Upper lobe of right lung (tissue), 1 donor: Measurements from ENCODE around the gene LARP1B. TPM values are rescaled to one million over a fixed set of nuclear protein-coding genes. Genes with fewer than 3 reads are reported as not detected.
"Not testable (repeated sequence)": the region's sequence is repeated elsewhere in the genome, so short reads cannot be mapped to it uniquely, and the experiment has no call there.

Experiments used
- ATAC-seq: fragments of 200-7000 bp; cut with Tn5 transposase; one replicate; pipeline ENCODE4 v1.9.1; 2020; ENCODE audit warnings: mild to moderate bottlenecking, moderate library complexity
- DNase-seq: peaks from one replicate; pipeline ENCODE4 v3.0.0-alpha.2; 2020
- H3K27ac ChIP-seq: fragments of 200-600 bp; one replicate; pipeline ENCODE4 v1.8.0; 2022
- H3K27me3 ChIP-seq: fragments of 200-600 bp; one replicate; pipeline ENCODE4 v1.8.0; 2022; ENCODE audit warnings: mild to moderate bottlenecking
- H3K36me3 ChIP-seq: fragments of 200-600 bp; one replicate; pipeline ENCODE4 v1.8.0; 2022
- H3K4me1 ChIP-seq: fragments of 200-600 bp; one replicate; pipeline ENCODE4 v1.8.0; 2022
- H3K4me3 ChIP-seq: fragments of 200-600 bp; one replicate; pipeline ENCODE4 v1.8.0; 2022; ENCODE audit warnings: mild to moderate bottlenecking
- H3K9me3 ChIP-seq: fragments of 200-600 bp; one replicate; pipeline ENCODE4 v1.8.0; 2022
- intact Hi-C: fragments of 100-400 bp; cut with DNase I; formaldehyde crosslinking; loops from one replicate; pipeline ENCODE4 v1.11.0; 2022
- total RNA-seq: library from RNA; stranded (reverse); fragmentation: NEBNext Ultra II Directional; extraction: Animal tissue kit (Norgen Biotek cat#: 25700); gene quantifications from one replicate; pipeline ENCODE4 v1.2.1, GENCODE V29; 2021
- TF ChIP-seq, protein P1 (sequence below): fragments of 200-600 bp; IDR thresholded peaks from one replicate; pipeline ENCODE4 v1.8.0; 2022; ENCODE audit warnings: antibody characterized with exemption
- donor health status: DM: no; HTN: yes; CAD: no; lungs with severe emphysema.

The LARP1B gene
- total RNA-seq, 1 donor from 2014 or later, result 16.8 TPM

DNA sequence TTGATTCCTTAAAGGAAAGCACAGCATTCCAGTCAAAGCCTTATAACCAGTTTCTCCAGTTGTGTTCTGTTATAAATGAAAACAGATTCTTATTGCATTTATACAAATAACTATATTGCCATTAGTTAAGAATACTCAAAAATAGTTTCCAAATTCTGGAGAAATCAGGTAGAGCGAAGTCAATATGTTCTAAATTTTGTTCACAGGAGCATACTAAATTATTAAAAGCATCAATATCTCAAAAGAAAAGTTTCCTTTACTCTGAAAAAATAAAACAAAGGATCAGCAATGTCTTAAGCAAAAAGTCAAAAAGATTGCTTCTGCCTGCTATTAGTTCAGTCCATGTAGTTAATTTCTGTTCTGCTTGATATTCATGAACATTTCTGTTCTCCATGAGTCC is 186.8 kb downstream of the LARP1B start:
- intact Hi-C loops, result no loop called here
- TF ChIP-seq, protein P1, sequence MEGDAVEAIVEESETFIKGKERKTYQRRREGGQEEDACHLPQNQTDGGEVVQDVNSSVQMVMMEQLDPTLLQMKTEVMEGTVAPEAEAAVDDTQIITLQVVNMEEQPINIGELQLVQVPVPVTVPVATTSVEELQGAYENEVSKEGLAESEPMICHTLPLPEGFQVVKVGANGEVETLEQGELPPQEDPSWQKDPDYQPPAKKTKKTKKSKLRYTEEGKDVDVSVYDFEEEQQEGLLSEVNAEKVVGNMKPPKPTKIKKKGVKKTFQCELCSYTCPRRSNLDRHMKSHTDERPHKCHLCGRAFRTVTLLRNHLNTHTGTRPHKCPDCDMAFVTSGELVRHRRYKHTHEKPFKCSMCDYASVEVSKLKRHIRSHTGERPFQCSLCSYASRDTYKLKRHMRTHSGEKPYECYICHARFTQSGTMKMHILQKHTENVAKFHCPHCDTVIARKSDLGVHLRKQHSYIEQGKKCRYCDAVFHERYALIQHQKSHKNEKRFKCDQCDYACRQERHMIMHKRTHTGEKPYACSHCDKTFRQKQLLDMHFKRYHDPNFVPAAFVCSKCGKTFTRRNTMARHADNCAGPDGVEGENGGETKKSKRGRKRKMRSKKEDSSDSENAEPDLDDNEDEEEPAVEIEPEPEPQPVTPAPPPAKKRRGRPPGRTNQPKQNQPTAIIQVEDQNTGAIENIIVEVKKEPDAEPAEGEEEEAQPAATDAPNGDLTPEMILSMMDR, result no peak
- H3K4me3 ChIP-seq, result no peak overlapping the region
- no peaks in the 10 kb centered on the region for H3K36me3 ChIP-seq
- DNase-seq (no peak), ATAC-seq (no peak)
- no peaks in the 10 kb centered on the region for H3K9me3 ChIP-seq
- H3K27ac ChIP-seq, result no peak overlapping the region
- H3K4me1 ChIP-seq, result no peaks in the 10 kb centered on the region
- no peaks in the 10 kb centered on the region for H3K27me3 ChIP-seq

DNA sequence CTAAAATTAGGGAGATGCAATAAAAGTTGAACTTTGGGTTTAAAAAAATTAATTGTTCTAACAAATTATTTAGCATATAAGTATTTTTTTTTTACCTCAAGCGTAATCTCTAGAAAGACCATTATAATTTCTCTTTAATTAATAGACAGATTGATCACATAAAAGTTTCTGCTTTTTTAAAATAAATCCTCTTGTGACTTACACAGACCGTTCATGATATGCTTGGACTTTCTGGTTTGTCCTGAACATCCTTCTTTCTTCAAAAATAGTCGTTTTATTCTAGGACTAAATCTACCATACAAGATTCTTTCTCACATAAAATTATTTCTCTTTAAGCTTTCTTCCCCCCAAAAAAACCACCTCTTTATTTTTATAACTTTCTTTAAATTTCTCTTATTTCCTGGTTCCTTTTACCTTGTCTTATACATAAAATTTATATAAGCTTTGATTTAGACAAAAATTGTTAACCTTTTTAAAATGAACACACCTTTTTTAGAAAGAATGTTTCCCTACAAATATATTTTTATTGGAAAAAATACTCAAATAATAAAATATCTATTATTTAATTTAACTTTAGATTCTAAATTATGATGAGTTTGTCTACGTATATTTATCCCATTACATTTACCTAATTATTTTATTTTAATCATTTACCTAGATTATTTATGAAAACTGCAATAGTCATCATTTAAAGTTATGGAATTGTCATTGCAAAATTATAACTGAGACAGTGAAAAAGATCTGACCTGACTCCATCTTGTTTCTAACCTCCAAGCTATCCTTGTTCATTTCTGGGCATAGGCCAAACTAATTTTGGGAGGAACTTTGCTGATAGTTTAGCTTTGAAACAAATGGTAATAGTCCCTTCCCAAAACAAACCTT is 188.9 kb downstream of the LARP1B start:
- Histone ChIP-seq H3K36me3 (no peaks in the 10 kb centered on the region), H3K27me3 (no peaks in the 10 kb centered on the region), H3K4me3 (no peak overlapping the region), H3K27ac (no peak overlapping the region), H3K9me3 (no peaks in the 10 kb centered on the region), H3K4me1 (no peaks in the 10 kb centered on the region)
- DNase-seq (no peak), ATAC-seq (no peak)
- intact Hi-C loops, result no loop called here
- TF ChIP-seq, protein P1, result no peak

DNA sequence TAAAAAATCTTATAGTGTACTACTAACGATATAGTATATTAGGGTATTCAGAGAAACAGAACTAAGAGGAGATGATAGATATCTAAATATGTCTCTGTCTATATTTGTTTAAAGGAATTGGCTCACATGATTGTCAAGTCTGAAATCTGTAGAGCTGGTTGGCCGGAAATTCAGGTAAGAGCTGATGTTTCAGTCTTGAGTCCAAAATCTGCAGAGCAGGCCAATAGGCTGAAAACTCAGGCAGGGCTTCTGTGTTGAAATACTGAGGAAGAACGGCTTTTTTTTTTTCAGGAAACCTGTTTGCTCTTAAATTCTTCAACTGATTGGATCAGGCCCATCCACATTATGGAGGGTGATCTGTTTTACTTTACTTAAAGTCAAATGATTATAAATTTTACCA is 194.8 kb downstream of the LARP1B start:
- H3K27me3 ChIP-seq, result no peaks in the 10 kb centered on the region
- H3K4me1 ChIP-seq, result no peaks in the 10 kb centered on the region
- no peaks in the 10 kb centered on the region for H3K9me3 ChIP-seq
- intact Hi-C loops, result no loop called here
- DNase-seq (no peak), ATAC-seq (no peak)
- TF ChIP-seq, protein P1, result no peak
- H3K27ac ChIP-seq, result no peak overlapping the region
- no peak overlapping the region for H3K4me3 ChIP-seq
- H3K36me3 ChIP-seq, result no peaks in the 10 kb centered on the region

DNA sequence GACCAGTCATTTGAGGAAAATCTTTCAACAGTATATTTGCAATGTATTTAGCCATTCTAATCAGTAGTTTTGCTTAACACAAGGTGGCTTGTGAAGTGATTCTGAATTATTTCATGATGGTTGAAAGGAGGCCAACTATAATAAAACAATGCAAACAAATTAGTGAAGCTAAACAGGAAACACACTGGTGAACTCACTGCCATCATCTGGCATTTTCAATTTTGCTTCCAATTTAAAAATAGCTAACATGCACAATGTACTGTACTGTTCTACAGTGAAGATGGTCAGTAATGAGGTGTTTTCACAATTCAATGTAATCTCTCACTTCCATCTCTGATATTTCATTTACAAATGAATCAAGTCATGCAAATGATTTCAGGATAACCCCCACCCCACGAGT is 195.4 kb downstream of the LARP1B start:
- intact Hi-C loops, result no loop called here
- ATAC-seq (no peak), DNase-seq (no peak)
- no peaks in the 10 kb centered on the region for H3K9me3 ChIP-seq
- H3K27ac ChIP-seq, result no peak overlapping the region
- H3K4me1 ChIP-seq, result no peaks in the 10 kb centered on the region
- no peak overlapping the region for H3K4me3 ChIP-seq
- H3K36me3 ChIP-seq, result no peaks in the 10 kb centered on the region
- H3K27me3 ChIP-seq, result no peaks in the 10 kb centered on the region
- TF ChIP-seq, protein P1, result no peak

DNA sequence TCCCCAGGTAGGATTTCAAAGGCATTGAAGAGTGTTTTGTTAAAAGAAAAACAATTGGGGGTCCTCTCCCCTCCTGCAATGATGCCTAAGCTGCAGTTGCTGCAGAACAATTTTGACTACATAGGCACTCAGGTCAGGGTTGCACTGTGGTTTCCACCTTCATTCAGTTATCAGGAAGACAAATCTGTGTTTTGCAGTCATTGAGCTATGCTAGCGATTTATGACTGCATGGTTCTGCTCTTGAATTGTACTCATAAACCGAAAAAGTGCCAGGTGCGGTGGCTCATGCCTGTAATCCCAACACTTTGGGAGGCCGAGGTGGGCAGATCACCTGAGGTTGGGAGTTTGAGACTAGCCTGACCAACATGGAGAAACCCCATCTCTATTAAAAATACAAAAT is 197.1 kb downstream of the LARP1B start:
- intact Hi-C loops, H3K36me3 ChIP-seq, ATAC-seq, H3K9me3 ChIP-seq, H3K27ac ChIP-seq, H3K4me3 ChIP-seq, H3K27me3 ChIP-seq, DNase-seq, H3K4me1 ChIP-seq: not testable (repeated sequence)

DNA sequence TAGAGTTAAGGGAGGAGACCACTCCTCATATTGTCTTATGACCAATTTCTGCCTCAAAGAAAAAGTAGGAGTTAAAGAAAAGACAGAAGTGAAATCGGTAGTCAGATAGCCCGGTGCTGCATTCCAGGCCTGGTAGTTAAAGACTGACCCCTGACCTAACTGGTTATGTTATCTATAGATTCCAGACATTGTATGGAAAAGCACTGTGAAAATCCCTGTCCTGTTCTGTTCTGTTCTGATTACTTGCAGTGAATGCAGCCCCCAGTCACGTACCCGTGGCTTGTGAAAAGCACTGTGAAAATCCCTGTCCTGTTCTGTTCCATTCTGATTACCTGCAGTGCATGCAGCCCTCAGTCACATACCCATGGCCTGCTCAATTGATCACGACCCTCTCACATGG is 198.8 kb downstream of the LARP1B start:
- DNase-seq, intact Hi-C loops, H3K9me3 ChIP-seq, ATAC-seq, H3K27me3 ChIP-seq, H3K36me3 ChIP-seq, H3K4me3 ChIP-seq, H3K4me1 ChIP-seq, H3K27ac ChIP-seq: not testable (repeated sequence)

Other genes with a start within 250 kb of the LARP1B start
- gene PLK4, start 180.4 kb upstream of the LARP1B start, total RNA-seq, result 0.69 TPM
- gene MFSD8, start 96.1 kb upstream of the LARP1B start, total RNA-seq, result 27.8 TPM
- 14.4 TPM for gene ABHD18, start 95.9 kb upstream of the LARP1B start, total RNA-seq
- gene PGRMC2, start 226.5 kb downstream of the LARP1B start, total RNA-seq, result 63.0 TPM